HCT116 (cell line): ENCODE measurements around the gene CAPN10. TPM values are rescaled to one million over a fixed set of nuclear protein-coding genes. Genes with fewer than 3 reads are reported as not detected.

Experiments used
- ATAC-seq: fragments of 200-7000 bp; cut with Tn5 transposase; 2 replicates; pipeline ENCODE4 v1.9.1; 2020; ENCODE audit warnings: mild to moderate bottlenecking, moderate library complexity
- BruUV-seq: library from RNA; stranded (reverse); fragments of 400-500 nt; replicated peaks from 2 replicates; lab custom pipeline; 2021; lab: Mats Ljungman, UMichigan
- CTCF ChIA-PET: fragments of 300-600 bp; sonication (Branson Sonifier 250); formaldehyde crosslinking; loops from one replicate; lab custom pipeline; 2021; ENCODE audit warnings: antibody characterized with exemption; lab: Charles Lee
- POLR2A ChIA-PET: fragments of 300-600, 350-600 bp; sonication (Branson Sonifier 250); formaldehyde crosslinking; loops from one replicate; lab custom pipeline; 2021; ENCODE audit warnings: antibody characterized with exemption; lab: Charles Lee
- RAD21 ChIA-PET, 2 experiments: fragments of 300-600 bp; sonication (Branson Sonifier 250); formaldehyde crosslinking; loops; one replicate each; lab custom pipeline; 2023; ENCODE audit warnings: low total read pairs in 2 of 2; ENCODE audit not compliant: uncharacterized antibody in 2 of 2, unreplicated experiment in 2 of 2, low non-redundant PET in 1 of 2; lab: Charles Lee
- DNase-seq: peaks from one replicate; pipeline ENCODE4 v3.0.0-alpha.2; 2010; ENCODE audit warnings: low read depth, low spot score
- H2AFZ ChIP-seq: fragments of 200-600 bp; shearing (Covaris generic), sonication (generic); 2 replicates; pipeline ENCODE4 v1.6.1; 2017; ENCODE audit warnings: low read depth, mixed run types, mixed read lengths, antibody characterized with exemption, low read length; ENCODE audit not compliant: poor library complexity, severe bottlenecking
- H3K27ac ChIP-seq: 2 replicates; pipeline ENCODE4 v1.5.1; 2012; ENCODE audit warnings: low read depth, low read length
- H3K27me3 ChIP-seq: fragments of 200-600 bp; sonication (generic); 2 replicates; pipeline ENCODE4 v1.6.1; 2016; ENCODE audit warnings: mixed run types, low read length, mixed read lengths; ENCODE audit not compliant: insufficient read depth
- H3K36me3 ChIP-seq, 2 experiments: fragments of 200-500 bp in 1 of 2; fragments of 200-600 bp in 1 of 2; sonication (Bioruptor generic) in 1 of 2; sonication (generic) in 1 of 2; 2 replicates each; pipeline versions ENCODE4 v1.5.1 to v1.6.1; 2014 to 2016; ENCODE audit warnings: low read length in 2 of 2, inconsistent platforms in 1 of 2, mixed read lengths in 1 of 2, mixed run types in 1 of 2; ENCODE audit not compliant: insufficient read depth in 2 of 2, control insufficient read depth in 1 of 2
- H3K4me1 ChIP-seq, 2 experiments: fragments of 200-600 bp in 1 of 2; sonication (generic) in 1 of 2; 2 replicates each; pipeline versions ENCODE4 v1.5.1 to v1.6.1; 2012 to 2017; ENCODE audit warnings: low read length in 2 of 2, inconsistent platforms in 1 of 2, mild to moderate bottlenecking in 1 of 2, mixed read lengths in 1 of 2, mixed run types in 1 of 2, moderate library complexity in 1 of 2; ENCODE audit not compliant: insufficient read depth in 2 of 2, control insufficient read depth in 1 of 2
- H3K4me2 ChIP-seq: fragments of 200-600 bp; sonication (generic); 2 replicates; pipeline ENCODE4 v1.6.1; 2017; ENCODE audit warnings: mixed run types, low read length, mixed read lengths
- H3K4me3 ChIP-seq, 2 experiments: fragments of 200-600 bp in 1 of 2; sonication (generic) in 1 of 2; replicated peaks in 1 of 2; 2 replicates each; pipeline ENCODE4 v1.5.1; 2011 to 2016; ENCODE audit warnings: low read length in 2 of 2, control low read depth in 1 of 2, low read depth in 1 of 2, mild to moderate bottlenecking in 1 of 2, mixed read lengths in 1 of 2, mixed run types in 1 of 2
- H3K79me2 ChIP-seq: fragments of 200-600 bp; sonication (generic); 2 replicates; pipeline ENCODE4 v1.6.1; 2017; ENCODE audit warnings: mild to moderate bottlenecking, mixed run types, low read length, moderate library complexity, mixed read lengths; ENCODE audit not compliant: insufficient read depth
- H3K9ac ChIP-seq: fragments of 200-600 bp; sonication (generic); 2 replicates; pipeline ENCODE4 v1.6.1; 2016; ENCODE audit warnings: low read length, mixed read lengths
- H3K9me2 ChIP-seq: fragments of 200-600 bp; sonication (generic), shearing (Covaris generic); 2 replicates; pipeline ENCODE4 v1.6.1; 2017; ENCODE audit warnings: mixed run types, mild to moderate bottlenecking, moderate library complexity; ENCODE audit not compliant: insufficient read depth
- H3K9me3 ChIP-seq, 2 experiments: fragments of 200-500 bp in 1 of 2; fragments of 200-600 bp in 1 of 2; sonication (Bioruptor generic) in 1 of 2; sonication (generic) in 1 of 2; 2 replicates each; pipeline ENCODE4 v1.6.1; 2014 to 2017; ENCODE audit warnings: low read length in 2 of 2, mixed read lengths in 2 of 2, inconsistent platforms in 1 of 2, low read depth in 1 of 2, mild to moderate bottlenecking in 1 of 2, mixed run types in 1 of 2, moderate library complexity in 1 of 2; ENCODE audit not compliant: control insufficient read depth in 1 of 2, insufficient read depth in 1 of 2
- H4K20me1 ChIP-seq: fragments of 200-600 bp; sonication (generic), shearing (Covaris generic); 2 replicates; pipeline ENCODE4 v1.6.1; 2017; ENCODE audit warnings: mixed run types, mild to moderate bottlenecking, moderate library complexity; ENCODE audit not compliant: insufficient read depth
- ATF3 ChIP-seq: IDR thresholded peaks from 2 replicates; pipeline ENCODE4 v1.6.1; 2012
- CTCF ChIP-seq, 3 experiments: fragments of 200-600 bp in 1 of 3; sonication (generic) in 1 of 3; IDR thresholded peaks in 2 of 3; conservative IDR thresholded peaks in 1 of 3; 2 replicates each; pipeline ENCODE4 v1.5.1; 2012 to 2017; ENCODE audit warnings: low read depth in 2 of 3, low read length in 2 of 3, antibody characterized with exemption in 1 of 3, borderline replicate concordance in 1 of 3, control low read depth in 1 of 3, mild to moderate bottlenecking in 1 of 3, mixed read lengths in 1 of 3, mixed run types in 1 of 3, moderate library complexity in 1 of 3; ENCODE audit not compliant: insufficient read depth in 1 of 3
- MAX ChIP-seq: IDR thresholded peaks from 2 replicates; pipeline ENCODE4 v1.6.1; 2012
- POLR2A ChIP-seq: IDR thresholded peaks from 2 replicates; pipeline ENCODE4 v1.7.0; 2011; ENCODE audit warnings: borderline replicate concordance; ENCODE audit not compliant: insufficient read depth, insufficient read length; ENCODE audit errors: extremely low read depth
- POLR2AphosphoS5 ChIP-seq: IDR thresholded peaks from 2 replicates; pipeline ENCODE4 v1.6.1; 2011; ENCODE audit warnings: mild to moderate bottlenecking, low read depth, low read length, moderate library complexity
- intact Hi-C: fragments of 100-400 bp; cut with micrococcal nuclease; formaldehyde crosslinking; loops from 2 replicates; pipeline ENCODE4 v1.10.0; 2022
- total RNA-seq: library from RNA; stranded (reverse); gene quantifications from one replicate; pipeline ENCODE4 v1.2.1, GENCODE V29; 2021; ENCODE audit not compliant: unreplicated experiment

The CAPN10 gene
- total RNA-seq, 1 experiment from 2014 or later: 40.7 TPM

GRCh38 chr2:240579071-240579762 is 7.3 kb upstream of the CAPN10 start:
- H3K4me3 ChIP-seq: peak overlapping the region in 1 of 2 experiments; percentile 40; a peak in 2 of 4 replicates
- H3K36me3 ChIP-seq: no peaks in the 10 kb centered on the region
- H4K20me1 ChIP-seq: no peaks in the 10 kb centered on the region
- ATAC-seq: peak; percentile 5
- DNase-seq: no peak
- ChIA-PET CTCF (interaction anchor here (0.7 to 3.7 kb wide), 7 partner anchors 10 to 62 kb away, joined by 3 to 48 read pairs (median 6); no protein-coding TSS in a partner anchor), RAD21 (interaction anchor here in 1 of 2 experiments (1.3 kb wide), 1 partner anchor 13 kb away, joined by 5 read pairs; no protein-coding TSS in a partner anchor), POLR2A (interaction anchor here (1.2 to 1.5 kb wide), 3 partner anchors 10 to 15 kb away, joined by 3 to 10 read pairs (median 4); no protein-coding TSS in a partner anchor)
- intact Hi-C loops: loop anchor here (1.0 kb wide), 1 partner anchor 13 kb away; no protein-coding TSS in a partner anchor
- peak overlapping the region; percentile 70 for H3K9ac ChIP-seq
- H3K4me1 ChIP-seq: peaks cover 35 to 47% of the 10 kb centered on the region in 2 experiments
- H3K9me3 ChIP-seq: no peaks in the 10 kb centered on the region
- H3K9me2 ChIP-seq: no peaks in the 10 kb centered on the region
- peak overlapping the region; percentile 77 for H3K27ac ChIP-seq
- peak overlapping the region; percentile 77 for H3K4me2 ChIP-seq
- BruUV-seq: no TSS peak
- no peak overlapping the region for H2AFZ ChIP-seq
- H3K79me2 ChIP-seq: peaks cover 52% of the 10 kb centered on the region
- no peaks in the 10 kb centered on the region for H3K27me3 ChIP-seq
- no peak for TF ChIP-seq POLR2A
- TF ChIP-seq POLR2AphosphoS5: peak; percentile 30
- TF ChIP-seq MAX: no peak

- peak overlapping the region; percentile 77 for H3K4me2 ChIP-seq
- BruUV-seq: no TSS peak
- peaks cover 60% of the 10 kb centered on the region for H3K79me2 ChIP-seq
- H4K20me1 ChIP-seq: no peaks in the 10 kb centered on the region
- intact Hi-C loops: loop anchor here (1.0 kb wide), 1 partner anchor 14 kb away; no protein-coding TSS in a partner anchor
- no peaks in the 10 kb centered on the region for H3K9me3 ChIP-seq
- peak overlapping the region; percentile 77 for H3K27ac ChIP-seq
- POLR2A ChIA-PET: interaction anchor here (1.2 to 1.6 kb wide), 4 partner anchors 10 to 19 kb away, joined by 3 to 10 read pairs (median 6); no protein-coding TSS in a partner anchor
- peak overlapping the region; percentile 1 to 40; a peak in 3 of 4 replicates for H3K4me3 ChIP-seq
- ATAC-seq (peak; percentile 82), DNase-seq (peak; percentile 77)
- CTCF ChIA-PET: interaction anchor here (0.7 to 3.7 kb wide), 12 partner anchors 9 to 357 kb away, joined by 3 to 48 read pairs (median 3); no protein-coding TSS in a partner anchor
- H2AFZ ChIP-seq: no peak overlapping the region
- H3K27me3 ChIP-seq: no peaks in the 10 kb centered on the region
- peak overlapping the region; percentile 70 for H3K9ac ChIP-seq
- no peaks in the 10 kb centered on the region for H3K9me2 ChIP-seq
- RAD21 ChIA-PET: interaction anchor here (0.8 to 1.3 kb wide), 2 partner anchors 14 kb away, joined by 5 read pairs; no protein-coding TSS in a partner anchor
- H3K36me3 ChIP-seq: no peaks in the 10 kb centered on the region
- H3K4me1 ChIP-seq: peaks cover 42 to 55% of the 10 kb centered on the region in 2 experiments
- TF ChIP-seq ATF3 (no peak), CTCF (IDR thresholded peaks at IDR 0.05 in 2 of 3, conservative IDR thresholded peaks at IDR 0.05 in 1 of 3; ENCODE audit: borderline replicate concordance in 1 of 3, insufficient read depth in 1 of 3, low read depth in 2 of 3, low read length in 2 of 3) (peak in 2 of 3 experiments; percentile 62 to 75; a peak in 4 of 6 replicates)
These were observed 6.5 kb upstream of the CAPN10 start for GRCh38 chr2:240579771-240580614.
